GM21786 (cell line): ENCODE data around the gene B3GALT5.

Source experiments
- ATAC-seq: cut with Tn5 transposase; IDR thresholded peaks from one replicate; pipeline ENCODE4 v1.9.1; 2021; ENCODE audit not compliant: unreplicated experiment

The B3GALT5 gene

GRCh38 chr21:39690454-39690853 is 77.7 kb downstream of the B3GALT5 start:
- ATAC-seq: no peak

DNA sequence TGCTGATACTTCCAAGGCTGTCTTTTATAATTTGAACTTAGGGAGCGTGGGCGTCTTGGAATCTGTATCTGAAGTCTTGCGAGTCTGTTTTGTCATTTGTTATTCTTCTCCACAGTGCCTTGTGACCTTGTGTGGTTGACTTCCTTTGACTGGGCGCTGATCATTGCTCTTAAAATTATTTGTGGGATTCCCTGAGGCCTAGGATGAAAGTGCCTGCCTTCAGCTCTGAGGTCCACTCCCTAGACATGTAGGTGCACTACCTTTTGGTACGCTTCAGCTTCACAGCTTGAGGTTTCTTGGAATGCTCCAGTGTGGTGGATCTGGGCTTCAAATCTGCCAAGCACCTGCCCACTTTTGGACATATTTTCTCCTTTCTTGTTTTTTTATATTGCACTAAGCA is 82.0 kb downstream of the B3GALT5 start:
- ATAC-seq: no peak

GRCh38 chr21:39696196-39696595 is 83.5 kb downstream of the B3GALT5 start:
- no peak for ATAC-seq

GRCh38 chr21:39696618-39697017 is 83.9 kb downstream of the B3GALT5 start:
- ATAC-seq: no peak

- no peak for ATAC-seq
These were observed 87.6 kb downstream of the B3GALT5 start for GRCh38 chr21:39700318-39700717.

DNA sequence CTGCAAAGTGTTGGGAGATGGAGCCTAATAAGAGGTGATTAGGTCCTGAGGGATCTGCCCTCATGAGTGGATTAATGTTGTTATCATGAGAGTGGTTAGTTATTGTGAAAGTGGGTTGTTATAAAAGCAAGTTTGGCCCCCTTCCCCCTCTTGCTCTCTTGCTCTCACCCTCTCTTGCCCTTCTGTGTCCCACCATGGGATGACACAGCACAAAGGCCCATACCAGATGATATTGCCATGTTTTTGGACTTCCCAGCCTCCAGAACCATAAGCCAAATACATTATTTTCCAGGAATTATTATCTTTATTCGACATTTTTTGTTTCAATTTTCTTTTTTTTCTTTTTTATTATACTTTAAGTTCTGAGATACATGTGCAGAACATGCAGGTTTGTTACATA is 90.8 kb downstream of the B3GALT5 start:
- no peak for ATAC-seq

DNA sequence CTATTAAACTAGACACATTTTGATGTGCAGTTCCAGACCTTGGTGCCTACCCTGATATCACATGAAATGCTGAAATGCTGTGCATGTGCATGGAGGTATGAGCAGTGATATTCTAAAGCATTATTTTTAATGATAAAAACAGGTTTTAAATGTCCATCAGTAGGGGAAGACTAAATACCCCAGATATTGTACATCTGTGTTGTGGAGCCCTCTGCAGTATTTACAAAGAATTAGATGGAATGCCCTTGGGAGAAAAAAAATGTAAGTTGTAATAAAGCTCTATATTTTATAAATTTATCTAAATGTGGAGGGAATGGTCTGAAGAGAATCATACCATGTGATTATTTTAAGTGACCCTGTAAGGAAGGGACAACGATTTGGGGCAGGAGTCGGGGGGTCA is 93.1 kb downstream of the B3GALT5 start:
- no peak for ATAC-seq

DNA sequence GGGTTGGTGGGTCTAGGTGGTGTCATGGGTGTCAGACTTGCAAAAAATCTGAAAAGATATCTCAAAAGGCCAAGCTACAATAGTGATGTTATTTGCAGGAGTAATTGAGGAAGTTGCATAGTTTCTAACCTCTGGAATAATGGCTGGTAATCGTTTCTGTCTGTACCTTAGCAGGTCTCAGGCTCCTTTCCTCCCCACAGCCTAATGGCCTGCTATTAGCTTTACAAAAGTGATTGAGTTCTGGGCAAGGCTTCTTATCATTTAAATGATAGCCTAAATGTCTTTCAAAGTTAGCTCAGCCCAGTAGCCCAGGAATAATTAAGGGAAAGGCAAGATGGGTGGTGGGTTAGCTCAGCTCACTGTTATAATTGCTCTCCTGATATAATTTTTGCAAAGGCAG is 94.6 kb downstream of the B3GALT5 start:
- ATAC-seq: no peak

- no peak for ATAC-seq
These were observed 98.1 kb downstream of the B3GALT5 start for GRCh38 chr21:39710866-39711265.

DNA sequence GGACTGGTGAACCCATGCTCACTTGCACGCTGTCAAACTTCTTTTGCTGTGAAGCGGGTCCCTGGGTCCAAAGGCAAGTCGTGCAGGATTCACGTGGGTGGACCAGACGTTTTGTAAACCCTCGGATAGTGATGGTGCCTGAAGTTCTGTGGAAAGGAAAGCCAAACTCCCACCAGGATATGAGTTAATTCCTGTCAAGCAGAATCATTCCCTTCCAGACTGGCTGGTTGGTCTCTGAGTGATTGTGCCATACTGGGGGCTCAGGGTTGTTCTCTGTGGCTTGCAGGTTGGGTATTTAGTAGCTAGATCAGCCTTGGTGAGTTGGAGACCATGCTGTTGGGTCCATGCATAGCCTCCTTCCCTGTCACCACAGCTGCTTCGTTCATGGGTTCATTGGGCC is 99.5 kb downstream of the B3GALT5 start:
- no peak for ATAC-seq

DNA sequence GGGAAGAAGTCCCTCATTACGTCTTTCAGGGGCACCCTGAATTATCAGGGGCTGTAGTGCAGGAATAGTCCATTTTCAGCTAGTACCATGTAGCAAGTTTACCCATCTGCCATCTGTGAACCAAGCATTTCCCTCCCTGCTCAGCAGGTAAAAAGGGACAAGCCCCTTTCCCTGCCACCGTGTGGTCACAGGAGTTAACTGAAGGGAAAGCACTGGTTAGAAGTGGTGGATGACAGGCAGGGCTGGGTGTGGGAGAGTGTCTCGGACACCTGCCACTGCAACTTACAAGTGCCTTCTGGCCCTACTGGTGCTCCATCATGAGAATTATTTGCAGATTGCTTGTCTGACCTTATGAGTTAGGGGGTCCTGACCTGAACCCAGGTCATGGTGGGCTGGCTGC is 100.2 kb downstream of the B3GALT5 start:
- ATAC-seq: no peak

DNA sequence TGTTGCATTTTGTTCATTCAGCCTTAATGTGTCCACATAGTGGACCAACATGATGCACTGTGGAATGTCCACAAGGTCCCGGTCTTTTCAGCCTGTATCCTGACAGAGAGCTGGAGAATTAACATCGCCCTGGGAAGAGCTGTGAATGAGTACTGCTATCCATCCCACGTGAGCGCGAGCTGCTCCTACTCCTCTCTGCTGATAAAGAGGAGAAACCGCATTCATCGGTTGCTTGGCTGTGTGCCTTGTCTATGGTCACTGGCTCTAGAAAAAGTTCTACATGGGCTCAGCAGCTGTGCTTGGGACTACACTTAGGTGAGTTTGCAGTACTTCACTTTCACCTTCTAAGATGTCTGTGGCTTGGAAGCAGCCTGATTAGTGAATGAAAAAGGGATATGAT is 101.2 kb downstream of the B3GALT5 start:
- no peak for ATAC-seq

GRCh38 chr21:39714331-39714730 is 101.6 kb downstream of the B3GALT5 start:
- ATAC-seq: no peak

DNA sequence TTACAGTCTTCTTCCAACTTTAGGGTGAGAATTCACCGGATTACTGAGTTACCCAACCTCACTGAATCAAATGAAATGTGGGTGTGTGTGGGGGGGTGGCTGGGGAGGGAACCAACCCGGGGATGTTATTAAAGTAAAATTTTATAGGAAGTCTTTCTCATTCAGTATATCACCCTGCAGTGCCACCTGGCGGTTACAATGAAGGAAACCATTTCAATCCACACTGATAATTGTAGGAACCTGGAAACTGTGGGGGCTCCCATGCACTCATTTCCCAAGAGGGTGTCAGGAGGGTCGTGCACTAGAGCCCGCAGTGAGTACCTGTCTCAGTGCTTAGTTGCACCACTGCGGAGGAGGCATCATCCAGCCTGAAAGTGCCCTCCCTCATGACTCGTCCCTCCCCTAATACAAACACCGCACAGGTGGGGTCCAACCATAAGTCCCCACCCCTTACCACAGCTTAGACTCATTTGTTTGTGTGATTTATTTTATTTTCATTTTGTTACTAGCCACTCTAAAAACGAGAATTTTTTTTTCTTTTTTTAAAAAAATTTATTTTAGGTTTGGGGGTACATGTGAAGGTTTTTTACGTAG is 103.2 kb downstream of the B3GALT5 start:
- ATAC-seq: no peak

- ATAC-seq: no peak
These were observed 107.5 kb downstream of the B3GALT5 start for GRCh38 chr21:39720126-39720778.

DNA sequence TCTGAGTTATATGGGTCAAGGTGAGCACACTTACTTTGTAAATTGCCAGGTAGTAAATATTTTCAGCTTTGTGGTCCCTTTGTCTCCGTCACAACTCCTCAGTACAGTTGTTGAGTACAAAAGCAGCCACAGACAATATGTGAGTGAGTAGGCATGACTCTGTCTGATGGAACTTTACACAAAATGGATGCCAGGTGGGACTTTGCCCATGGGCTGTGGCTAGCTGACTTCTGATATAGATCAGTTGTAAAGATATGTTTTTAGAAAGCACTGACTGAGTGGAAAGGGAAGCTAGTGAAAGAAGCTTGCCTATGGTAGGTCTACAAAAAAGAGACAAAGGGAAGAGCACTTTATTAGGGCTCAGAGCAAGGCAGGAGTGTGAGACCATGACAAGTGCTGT is 109.1 kb downstream of the B3GALT5 start:
- no peak for ATAC-seq
